PC-3 (cell line): ENCODE results near the gene CREG2. TPM values are rescaled to one million over a fixed set of nuclear protein-coding genes. Genes with fewer than 3 reads are reported as not detected.

ENCODE experiments used
- ATAC-seq: fragments of 200-7000 bp; cut with Tn5 transposase; 2 replicates; pipeline ENCODE4 v1.9.1; 2020; ENCODE audit warnings: mild to moderate bottlenecking, moderate library complexity
- BruUV-seq: library from RNA; stranded (reverse); fragments of 400-500 nt; replicated peaks from 2 replicates; lab custom pipeline; 2021; lab: Mats Ljungman, UMichigan
- CTCF ChIA-PET: fragments of 300-600 bp; sonication (Branson Sonifier 250); formaldehyde crosslinking; loops from one replicate; lab custom pipeline; 2022; ENCODE audit warnings: antibody characterized with exemption; lab: Charles Lee
- POLR2A ChIA-PET: fragments of 300-600 bp; sonication (Branson Sonifier 250); formaldehyde crosslinking; loops from one replicate; lab custom pipeline; 2022; ENCODE audit warnings: antibody characterized with exemption; ENCODE audit not compliant: unreplicated experiment; lab: Charles Lee
- DNase-seq: peaks from one replicate; pipeline ENCODE4 v3.0.0-alpha.2; 2015
- H2AFZ ChIP-seq: fragments of 300-600 bp; sonication (generic); 2 replicates; pipeline ENCODE4 v1.6.0; 2016; ENCODE audit warnings: antibody characterized with exemption, low read length
- H3F3A ChIP-seq: fragments of 300-600 bp; sonication (generic); one replicate; pipeline ENCODE4 v1.6.0; 2017; ENCODE audit warnings: antibody characterized with exemption, low read length, control low read depth, mild to moderate bottlenecking; ENCODE audit not compliant: unreplicated experiment
- H3K27ac ChIP-seq: fragments of 300-600 bp; sonication (generic); 2 replicates; pipeline ENCODE4 v1.5.1; 2016; ENCODE audit warnings: mild to moderate bottlenecking, low read length
- H3K27me3 ChIP-seq: fragments of 300-600 bp; sonication (generic); 2 replicates; pipeline ENCODE4 v1.6.1; 2016; ENCODE audit warnings: low read length, mixed read lengths
- H3K36me3 ChIP-seq: fragments of 300-600 bp; sonication (generic); 2 replicates; pipeline ENCODE4 v1.6.1; 2016; ENCODE audit warnings: low read depth, mixed run types, low read length, mixed read lengths
- H3K4me1 ChIP-seq: fragments of 300-600 bp; sonication (generic); 2 replicates; pipeline ENCODE4 v1.5.1; 2016; ENCODE audit warnings: low read length; ENCODE audit not compliant: insufficient read depth
- H3K4me2 ChIP-seq: fragments of 300-600 bp; sonication (generic); 2 replicates; pipeline ENCODE4 v1.6.0; 2016; ENCODE audit warnings: low read length
- H3K4me3 ChIP-seq: fragments of 300-600 bp; sonication (generic); 2 replicates; pipeline ENCODE4 v1.5.1; 2016; ENCODE audit warnings: mild to moderate bottlenecking, low read length, mixed read lengths
- H3K79me2 ChIP-seq: fragments of 300-600 bp; sonication (generic); 2 replicates; pipeline ENCODE4 v1.6.1; 2017; ENCODE audit warnings: low read length, mixed read lengths
- H3K9ac ChIP-seq: fragments of 300-600 bp; sonication (generic); 2 replicates; pipeline ENCODE4 v1.6.0; 2016; ENCODE audit warnings: mild to moderate bottlenecking, low read length
- H3K9me2 ChIP-seq: fragments of 300-600 bp; sonication (generic); replicated peaks from 2 replicates; pipeline ENCODE4 v1.6.1; 2016; ENCODE audit warnings: mixed run types, low read length, mixed read lengths
- H3K9me3 ChIP-seq: fragments of 300-600 bp; sonication (generic); 2 replicates; pipeline ENCODE4 v1.6.1; 2016; ENCODE audit warnings: low read length, mixed read lengths
- H4K20me1 ChIP-seq: fragments of 300-600 bp; sonication (generic); 2 replicates; pipeline ENCODE4 v1.6.1; 2016; ENCODE audit warnings: low read length, mixed read lengths
- CTCF ChIP-seq: fragments of 300-600 bp; sonication (generic); conservative IDR thresholded peaks from 2 replicates; pipeline ENCODE4 v1.5.1; 2017; ENCODE audit warnings: antibody characterized with exemption, low read depth, mild to moderate bottlenecking, low read length
- EZH2 ChIP-seq: fragments of 300-600 bp; sonication (generic); IDR thresholded peaks from one replicate; pipeline ENCODE4 v1.6.1; 2017; ENCODE audit warnings: antibody characterized with exemption, mild to moderate bottlenecking, low read length; ENCODE audit not compliant: unreplicated experiment
- EZH2phosphoT487 ChIP-seq: fragments of 300-600 bp; sonication (generic); IDR thresholded peaks from 2 replicates; pipeline ENCODE4 v1.6.1; 2018; ENCODE audit warnings: mild to moderate bottlenecking, antibody characterized with exemption, low read length, borderline replicate concordance
- intact Hi-C: fragments of 100-400 bp; cut with micrococcal nuclease; formaldehyde crosslinking; loops from 2 replicates; pipeline ENCODE4 v1.9.0; 2023
- total RNA-seq: library from RNA; depleted of rRNA; stranded (reverse); fragments of >200 nt; gene quantifications from 2 replicates; pipeline ENCODE4 v1.2.3, GENCODE V29; 2014

Gene CREG2
- total RNA-seq, 1 experiment from 2014 or later, result 40.0 TPM

- ChIA-PET CTCF (no interaction called here), POLR2A (no interaction called here)
- BruUV-seq, result no TSS peak
- peaks cover 34% of the 10 kb centered on the region for H3K4me1 ChIP-seq
- H2AFZ ChIP-seq, result no peak overlapping the region
- intact Hi-C loops, result no loop called here
- no peak overlapping the region for H3K9ac ChIP-seq
- no peaks in the 10 kb centered on the region for H3K79me2 ChIP-seq
- H3K9me3 ChIP-seq, result no peaks in the 10 kb centered on the region
- H4K20me1 ChIP-seq, result no peaks in the 10 kb centered on the region
- TF ChIP-seq CTCF (peak; percentile 37; the same call in 1 of the 2 replicates), EZH2phosphoT487 (no peak), EZH2 (no peak)
- ATAC-seq (no peak; the same call in 1 of the 2 replicates), DNase-seq (no peak)
- no peaks in the 10 kb centered on the region for H3K36me3 ChIP-seq
- no peak overlapping the region for H3K4me2 ChIP-seq
- H3K9me2 ChIP-seq, result no peaks in the 10 kb centered on the region
- H3K27ac ChIP-seq, result no peak overlapping the region
- H3K27me3 ChIP-seq, result no peaks in the 10 kb centered on the region
- peaks cover 2% of the 10 kb centered on the region for H3F3A ChIP-seq
- H3K4me3 ChIP-seq, result no peak overlapping the region
Measured at GRCh38 chr2:101401906-101402305, 14.6 kb upstream of the CREG2 start.

GRCh38 chr2:101401326-101401665, 14.0 kb upstream of the CREG2 start:
- Histone ChIP-seq H3K4me3 (no peak overlapping the region), H3K4me1 (peaks cover 38% of the 10 kb centered on the region), H3K9ac (no peak overlapping the region), H3K9me3 (no peaks in the 10 kb centered on the region), H3K4me2 (no peak overlapping the region), H3K79me2 (no peaks in the 10 kb centered on the region), H3K27me3 (no peaks in the 10 kb centered on the region), H3K9me2 (no peaks in the 10 kb centered on the region), H4K20me1 (no peaks in the 10 kb centered on the region), H3K27ac (no peak overlapping the region), H3F3A (peaks cover 5% of the 10 kb centered on the region), H2AFZ (no peak overlapping the region), H3K36me3 (no peaks in the 10 kb centered on the region)
- intact Hi-C loops, result no loop called here
- CTCF ChIA-PET, result no interaction called here
- DNase-seq (no peak), ATAC-seq (no peak)
- TF ChIP-seq EZH2, result no peak
- no peak for TF ChIP-seq CTCF
- TF ChIP-seq EZH2phosphoT487, result no peak
- POLR2A ChIA-PET, result no interaction called here
- no TSS peak for BruUV-seq

GRCh38 chr2:101400506-101401325, 13.4 kb upstream of the CREG2 start:
- ChIA-PET POLR2A (interaction anchor here (0.6 kb wide), 1 partner anchor 14 kb away, joined by 3 read pairs; no protein-coding TSS in a partner anchor), CTCF (interaction anchor here (0.5 kb wide), 1 partner anchor 345 kb away, joined by 5 read pairs; no protein-coding TSS in a partner anchor)
- DNase-seq (no peak), ATAC-seq (no peak)
- Histone ChIP-seq H2AFZ (no peak overlapping the region), H3F3A (peaks cover 5% of the 10 kb centered on the region), H3K79me2 (0 out of 2 replicates have a peak, but pooled peaks cover under 1% of the 10 kb centered on the region), H4K20me1 (no peaks in the 10 kb centered on the region), H3K4me1 (peaks cover 43% of the 10 kb centered on the region), H3K4me3 (no peak overlapping the region), H3K27ac (peak overlapping the region; percentile 88), H3K9me2 (no peaks in the 10 kb centered on the region), H3K9ac (peak overlapping the region; percentile 33), H3K9me3 (no peaks in the 10 kb centered on the region), H3K36me3 (no peaks in the 10 kb centered on the region), H3K4me2 (peak overlapping the region; percentile 38), H3K27me3 (no peaks in the 10 kb centered on the region)
- TF ChIP-seq EZH2phosphoT487 (no peak), EZH2 (no peak), CTCF (no peak)
- intact Hi-C loops, result no loop called here
- BruUV-seq, result no TSS peak
